H1 (cell line): ENCODE data around the gene RPS6KB2. TPM values are rescaled to one million over a fixed set of nuclear protein-coding genes. Genes with fewer than 3 reads are reported as not detected.

ENCODE experiments used
- HDAC2 ChIP-seq, 2 experiments: fragments of 300-600 bp in 1 of 2; sonication (generic) in 1 of 2; IDR thresholded peaks; 2 replicates each; pipeline ENCODE4 v1.6.1; 2011 to 2012; ENCODE audit warnings: low read depth in 2 of 2, low read length in 2 of 2, mild to moderate bottlenecking in 2 of 2, moderate library complexity in 2 of 2, borderline replicate concordance in 1 of 2, inconsistent platforms in 1 of 2
- SIRT6 ChIP-seq: IDR thresholded peaks from one replicate; pipeline ENCODE4 v1.7.1; 2012; ENCODE audit warnings: low read length, inconsistent platforms
- TAF1 ChIP-seq: IDR thresholded peaks from 2 replicates; pipeline ENCODE4 v1.6.1; 2011; ENCODE audit warnings: mild to moderate bottlenecking, low read depth, low read length
- TEAD4 ChIP-seq: IDR thresholded peaks from 2 replicates; pipeline ENCODE4 v1.6.1; 2012; ENCODE audit warnings: low read depth, low read length, inconsistent platforms, mixed read lengths
- polyA plus RNA-seq, 7 experiments: library from polyadenylated mRNA; depleted of rRNA in 3 of 7; stranded (reverse) in 5 of 7; unstranded in 2 of 7; fragments of >200 nt in 5 of 7; fragments of 200-250 nt in 2 of 7; gene quantifications; 1 replicate in 5 of 7; 2 replicates in 1 of 7; 4 replicates in 1 of 7; pipeline versions ENCODE4 v1.2.1 to v1.2.3, GENCODE V29; 2011 to 2013; ENCODE audit warnings: missing spikeins in 2 of 7, mixed read lengths in 2 of 7
- total RNA-seq: library from RNA; stranded (reverse); fragmentation: NEBNext Ultra II Directional; extraction: Animal tissue kit (Norgen Biotek cat#: 25700); gene quantifications from 2 replicates; pipeline ENCODE4 v1.2.1, GENCODE V29; 2021
- TF ChIP-seq, protein P1 (sequence below): IDR thresholded peaks from 2 replicates; pipeline ENCODE4 v1.6.1; 2012; ENCODE audit warnings: inconsistent platforms
- TF ChIP-seq, protein P2 (sequence below), 3 experiments: IDR thresholded peaks; 1 replicate in 2 of 3; 2 replicates in 1 of 3; pipeline versions ENCODE4 v1.5.1 to v1.6.1; 2011; ENCODE audit warnings: low read length in 3 of 3, mild to moderate bottlenecking in 3 of 3, inconsistent platforms in 2 of 3, low read depth in 1 of 3, moderate library complexity in 1 of 3; ENCODE audit not compliant: insufficient read depth in 1 of 3; ENCODE audit errors: control extremely low read depth in 1 of 3

RPS6KB2 gene
- total and polyA plus RNA-seq, 2 of the 8 experiments (the other 6 are each of a cell fraction or from before 2014, with no cell fraction given): 41.0 to 47.1 TPM

DNA sequence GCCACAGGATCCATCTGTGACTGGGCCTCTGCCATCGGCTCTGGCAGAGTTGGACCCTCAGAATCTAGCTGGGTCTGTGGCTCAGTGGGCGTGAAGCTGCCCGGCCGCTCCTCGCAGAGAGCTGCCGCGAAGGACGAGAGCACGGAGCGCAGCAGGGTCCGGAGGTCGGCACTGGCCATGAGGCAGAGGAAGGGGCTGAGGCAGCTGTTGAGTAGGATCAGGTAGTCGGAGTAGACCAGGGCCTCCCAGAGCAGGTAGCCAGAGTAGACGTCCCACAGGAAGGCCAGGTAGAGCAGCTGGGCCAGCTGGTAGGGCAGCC, 23.3 kb downstream of the RPS6KB2 start (continued):
- TF ChIP-seq TEAD4 (no peak), TAF1 (no peak), SIRT6 (no peak), HDAC2 (IDR thresholded peaks at IDR 0.05; ENCODE audit: borderline replicate concordance in 1 of 2, low read depth in 2 of 2, low read length in 2 of 2) (no peak)
- TF ChIP-seq, protein P1, sequence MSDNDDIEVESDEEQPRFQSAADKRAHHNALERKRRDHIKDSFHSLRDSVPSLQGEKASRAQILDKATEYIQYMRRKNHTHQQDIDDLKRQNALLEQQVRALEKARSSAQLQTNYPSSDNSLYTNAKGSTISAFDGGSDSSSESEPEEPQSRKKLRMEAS: no peak
- TF ChIP-seq, protein P2, sequence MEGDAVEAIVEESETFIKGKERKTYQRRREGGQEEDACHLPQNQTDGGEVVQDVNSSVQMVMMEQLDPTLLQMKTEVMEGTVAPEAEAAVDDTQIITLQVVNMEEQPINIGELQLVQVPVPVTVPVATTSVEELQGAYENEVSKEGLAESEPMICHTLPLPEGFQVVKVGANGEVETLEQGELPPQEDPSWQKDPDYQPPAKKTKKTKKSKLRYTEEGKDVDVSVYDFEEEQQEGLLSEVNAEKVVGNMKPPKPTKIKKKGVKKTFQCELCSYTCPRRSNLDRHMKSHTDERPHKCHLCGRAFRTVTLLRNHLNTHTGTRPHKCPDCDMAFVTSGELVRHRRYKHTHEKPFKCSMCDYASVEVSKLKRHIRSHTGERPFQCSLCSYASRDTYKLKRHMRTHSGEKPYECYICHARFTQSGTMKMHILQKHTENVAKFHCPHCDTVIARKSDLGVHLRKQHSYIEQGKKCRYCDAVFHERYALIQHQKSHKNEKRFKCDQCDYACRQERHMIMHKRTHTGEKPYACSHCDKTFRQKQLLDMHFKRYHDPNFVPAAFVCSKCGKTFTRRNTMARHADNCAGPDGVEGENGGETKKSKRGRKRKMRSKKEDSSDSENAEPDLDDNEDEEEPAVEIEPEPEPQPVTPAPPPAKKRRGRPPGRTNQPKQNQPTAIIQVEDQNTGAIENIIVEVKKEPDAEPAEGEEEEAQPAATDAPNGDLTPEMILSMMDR (IDR thresholded peaks at IDR 0.05; ENCODE audit: control extremely low read depth in 1 of 3, insufficient read depth in 1 of 3, low read depth in 1 of 3, low read length in 3 of 3): no peak
